OCI-LY1 (cell line): ENCODE measurements around the gene MYO19.

ENCODE experiments used
- H2AFZ ChIP-seq: fragments of 200-600 bp; sonication (generic), shearing (Covaris generic); 2 replicates; pipeline ENCODE4 v1.6.0; 2014; ENCODE audit warnings: antibody characterized with exemption, mild to moderate bottlenecking, low read length
- H3F3A ChIP-seq: fragments of 200-600 bp; sonication (generic), shearing (Covaris generic); 2 replicates; pipeline ENCODE4 v1.6.0; 2014; ENCODE audit warnings: mild to moderate bottlenecking, antibody characterized with exemption, low read length, moderate library complexity; ENCODE audit not compliant: insufficient read depth
- H3K27ac ChIP-seq: fragments of 200-600 bp; sonication (generic); 2 replicates; pipeline ENCODE4 v1.5.1; 2014; ENCODE audit warnings: low read length, mixed run types, mild to moderate bottlenecking, low read depth; ENCODE audit not compliant: poor library complexity, severe bottlenecking
- H3K27me3 ChIP-seq: fragments of 200-600 bp; sonication (generic); 2 replicates; pipeline ENCODE4 v1.6.0; 2014; ENCODE audit warnings: antibody characterized with exemption, mild to moderate bottlenecking, low read length, moderate library complexity; ENCODE audit not compliant: insufficient read depth
- H3K36me3 ChIP-seq: fragments of 200-600 bp; sonication (generic); 2 replicates; pipeline ENCODE4 v1.6.1; 2014; ENCODE audit warnings: mild to moderate bottlenecking, antibody characterized with exemption, low read length, moderate library complexity, mixed read lengths; ENCODE audit not compliant: insufficient read depth
- H3K4me1 ChIP-seq: fragments of 200-600 bp; sonication (generic); 2 replicates; pipeline ENCODE4 v1.5.1; 2014; ENCODE audit warnings: mild to moderate bottlenecking, low read length, moderate library complexity; ENCODE audit not compliant: insufficient read depth, severe bottlenecking
- H3K4me2 ChIP-seq: fragments of 200-600 bp; sonication (generic), shearing (Covaris generic); 2 replicates; pipeline ENCODE4 v1.6.1; 2014; ENCODE audit warnings: low read length
- H3K4me3 ChIP-seq: fragments of 200-600 bp; sonication (generic); 2 replicates; pipeline ENCODE4 v1.5.1; 2014; ENCODE audit warnings: low read length, low read depth, mild to moderate bottlenecking, mixed read lengths; ENCODE audit not compliant: poor library complexity, severe bottlenecking
- H3K79me2 ChIP-seq: fragments of 200-600 bp; shearing (Covaris generic); 2 replicates; pipeline ENCODE4 v1.6.1; 2016; ENCODE audit warnings: mixed run types, low read length, mixed read lengths; ENCODE audit not compliant: insufficient read depth
- H3K9ac ChIP-seq: fragments of 200-600 bp; sonication (generic), shearing (Covaris generic); 2 replicates; pipeline ENCODE4 v1.6.1; 2014; ENCODE audit warnings: mild to moderate bottlenecking, low read length, mixed read lengths
- H3K9me2 ChIP-seq: fragments of 200-600 bp; sonication (generic), shearing (Covaris generic); 2 replicates; pipeline ENCODE4 v1.6.1; 2014; ENCODE audit warnings: low read depth, mild to moderate bottlenecking, low read length, mixed read lengths
- H3K9me3 ChIP-seq: fragments of 200-600 bp; shearing (Covaris generic); 2 replicates; pipeline ENCODE4 v1.6.1; 2014; ENCODE audit warnings: low read length, mixed read lengths
- H4K20me1 ChIP-seq: fragments of 200-600 bp; sonication (generic), shearing (Covaris generic); 2 replicates; pipeline ENCODE4 v1.6.0; 2016; ENCODE audit warnings: mild to moderate bottlenecking, low read length; ENCODE audit not compliant: insufficient read depth
- EZH2 ChIP-seq: fragments of 200-600 bp; sonication (generic), shearing (Covaris generic); IDR thresholded peaks from 2 replicates; pipeline ENCODE4 v1.8.0; 2017; ENCODE audit warnings: borderline replicate concordance, mixed run types, mild to moderate bottlenecking, antibody characterized with exemption, low read length, moderate library complexity, mixed read lengths
- TF ChIP-seq, protein P1 (sequence below): fragments of 200-600 bp; sonication (generic), shearing (Covaris generic); IDR thresholded peaks from 2 replicates; pipeline ENCODE4 v1.5.1; 2017; ENCODE audit warnings: mild to moderate bottlenecking, antibody characterized with exemption, low read length, moderate library complexity, mixed read lengths

MYO19 gene

DNA sequence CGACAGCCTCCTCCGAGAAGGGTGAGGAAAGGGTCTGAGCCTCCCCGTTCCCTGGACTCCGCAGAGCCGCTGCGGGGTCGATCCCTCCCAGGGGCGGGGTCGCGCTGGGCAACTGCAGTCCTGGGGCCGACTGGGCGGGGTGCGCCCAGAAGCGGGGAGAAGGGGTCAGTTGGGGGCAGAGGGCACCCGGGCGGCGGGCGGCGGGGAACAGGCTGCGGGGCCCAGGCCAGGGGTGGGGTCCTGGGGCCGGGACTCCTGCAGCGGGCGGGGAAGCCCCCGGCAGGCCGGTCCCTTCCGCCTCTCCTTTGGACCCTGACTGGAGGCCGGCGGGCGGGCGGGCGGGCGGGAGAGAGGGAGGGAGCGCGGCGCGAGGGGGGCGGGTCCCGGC, 10.4 kb upstream of the MYO19 start:
- TF ChIP-seq EZH2: no peak
- TF ChIP-seq, protein P1, sequence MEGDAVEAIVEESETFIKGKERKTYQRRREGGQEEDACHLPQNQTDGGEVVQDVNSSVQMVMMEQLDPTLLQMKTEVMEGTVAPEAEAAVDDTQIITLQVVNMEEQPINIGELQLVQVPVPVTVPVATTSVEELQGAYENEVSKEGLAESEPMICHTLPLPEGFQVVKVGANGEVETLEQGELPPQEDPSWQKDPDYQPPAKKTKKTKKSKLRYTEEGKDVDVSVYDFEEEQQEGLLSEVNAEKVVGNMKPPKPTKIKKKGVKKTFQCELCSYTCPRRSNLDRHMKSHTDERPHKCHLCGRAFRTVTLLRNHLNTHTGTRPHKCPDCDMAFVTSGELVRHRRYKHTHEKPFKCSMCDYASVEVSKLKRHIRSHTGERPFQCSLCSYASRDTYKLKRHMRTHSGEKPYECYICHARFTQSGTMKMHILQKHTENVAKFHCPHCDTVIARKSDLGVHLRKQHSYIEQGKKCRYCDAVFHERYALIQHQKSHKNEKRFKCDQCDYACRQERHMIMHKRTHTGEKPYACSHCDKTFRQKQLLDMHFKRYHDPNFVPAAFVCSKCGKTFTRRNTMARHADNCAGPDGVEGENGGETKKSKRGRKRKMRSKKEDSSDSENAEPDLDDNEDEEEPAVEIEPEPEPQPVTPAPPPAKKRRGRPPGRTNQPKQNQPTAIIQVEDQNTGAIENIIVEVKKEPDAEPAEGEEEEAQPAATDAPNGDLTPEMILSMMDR: no peak

DNA sequence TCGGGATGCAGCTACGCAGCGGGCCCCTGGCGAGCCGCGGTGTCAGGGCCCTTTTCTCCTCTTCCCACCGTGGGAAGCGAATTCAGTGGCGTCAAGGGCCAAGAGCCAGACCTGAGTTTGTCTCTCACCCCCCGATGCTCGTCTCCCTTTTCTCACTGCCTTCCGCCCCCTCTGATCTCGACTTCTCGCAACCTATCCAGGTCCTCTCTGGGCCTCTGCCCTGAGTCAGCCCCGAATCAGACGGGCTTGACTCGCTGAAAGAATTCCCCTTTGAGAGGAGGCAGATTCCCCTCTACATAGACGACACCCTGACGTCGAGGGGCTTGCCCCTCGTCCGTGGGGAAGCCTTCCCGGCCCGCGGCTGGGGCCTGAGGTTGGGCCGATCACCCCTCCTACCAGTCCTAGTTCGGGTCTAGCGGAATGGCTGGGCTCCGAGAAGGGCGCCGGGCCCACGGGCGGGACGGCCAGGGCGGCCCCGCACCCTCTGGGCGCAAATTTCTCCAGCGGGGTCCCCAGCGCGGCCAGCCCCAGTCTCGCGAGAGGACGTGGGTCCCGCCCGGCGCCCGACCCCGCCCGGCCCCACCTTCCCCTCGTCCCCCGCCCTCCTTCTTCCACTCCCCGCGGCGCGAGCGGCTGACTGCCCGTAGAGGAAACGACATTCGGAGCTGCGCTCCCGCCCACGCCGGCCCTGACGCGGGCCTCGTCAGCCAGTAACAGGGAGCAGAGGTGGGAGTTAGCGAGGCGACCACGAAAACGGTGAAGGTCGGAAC, 9.8 kb upstream of the MYO19 start, which contains the start of gene GGNBP2:
GGNBP2 (plus strand) TSS at position 613 of the 770 bp plus-strand sequence. CDS start 806 bp downstream, outside the sequence.
- Histone ChIP-seq H3K36me3 (peaks cover 19% of the 10 kb centered on the region), H3K4me1 (peaks cover 34% of the 10 kb centered on the region), H3K4me2 (peak within 1 kb of the TSS; percentile 86), H4K20me1 (peaks cover 3% of the 10 kb centered on the region; the same call in 1 of the 2 replicates), H3K9ac (peak within 1 kb of the TSS; percentile 98), H3K27me3 (no peaks in the 10 kb centered on the region), H3K9me2 (no peaks in the 10 kb centered on the region), H2AFZ (no peak within 1 kb of the TSS), H3F3A (peaks cover 5% of the 10 kb centered on the region; the same call in 1 of the 2 replicates), H3K27ac (peak within 1 kb of the TSS; percentile 92), H3K9me3 (no peaks in the 10 kb centered on the region), H3K79me2 (peaks cover 50% of the 10 kb centered on the region), H3K4me3 (peak within 1 kb of the TSS; percentile 83)
- TF ChIP-seq, protein P1: no peak; the same call in 1 of the 2 replicates
- no peak for TF ChIP-seq EZH2

More for the DNA sequence above, 10.4 kb upstream of the MYO19 start:
- Histone ChIP-seq H3K27me3 (no peaks in the 10 kb centered on the region), H3K9me3 (no peaks in the 10 kb centered on the region), H3K27ac (peak overlapping the region; percentile 83), H3K36me3 (peaks cover 23% of the 10 kb centered on the region), H2AFZ (no peak overlapping the region), H4K20me1 (peaks cover 3% of the 10 kb centered on the region; the same call in 1 of the 2 replicates), H3K4me2 (peak overlapping the region; percentile 58), H3K79me2 (peaks cover 56% of the 10 kb centered on the region), H3K9me2 (no peaks in the 10 kb centered on the region), H3K9ac (peak overlapping the region; percentile 98), H3K4me3 (peak overlapping the region; percentile 83), H3K4me1 (peaks cover 40% of the 10 kb centered on the region), H3F3A (peaks cover 5% of the 10 kb centered on the region; the same call in 1 of the 2 replicates)

DNA sequence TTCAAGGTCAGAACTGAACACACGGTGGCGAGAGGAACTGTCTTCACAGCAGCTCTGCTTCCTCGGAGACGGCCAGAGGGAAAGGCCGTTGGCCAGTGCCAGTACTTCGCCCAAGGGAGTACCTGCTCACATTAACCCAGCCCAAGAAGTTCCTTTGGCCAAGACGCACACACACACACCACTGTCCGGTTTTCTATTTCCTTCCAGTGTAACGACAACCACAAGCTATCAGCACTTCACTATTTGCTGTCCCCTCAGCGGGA, 9.3 kb upstream of the MYO19 start:
- H2AFZ ChIP-seq: no peak overlapping the region
- peaks cover 30% of the 10 kb centered on the region for H3K4me1 ChIP-seq
- H3K27me3 ChIP-seq: no peaks in the 10 kb centered on the region
- peaks cover 3% of the 10 kb centered on the region; the same call in 1 of the 2 replicates for H4K20me1 ChIP-seq
- H3K27ac ChIP-seq: peak overlapping the region; percentile 83
- H3K4me2 ChIP-seq: peak overlapping the region; percentile 86
- peaks cover 5% of the 10 kb centered on the region; the same call in 1 of the 2 replicates for H3F3A ChIP-seq
- H3K9ac ChIP-seq: peak overlapping the region; percentile 98
- no peaks in the 10 kb centered on the region for H3K9me2 ChIP-seq
- H3K9me3 ChIP-seq: no peaks in the 10 kb centered on the region
- TF ChIP-seq, protein P1: peak; percentile 23; the same call in 1 of the 2 replicates
- TF ChIP-seq EZH2: no peak
- H3K79me2 ChIP-seq: peaks cover 45% of the 10 kb centered on the region
- peaks cover 18% of the 10 kb centered on the region; the same call in 1 of the 2 replicates for H3K36me3 ChIP-seq
- peak overlapping the region; percentile 83 for H3K4me3 ChIP-seq
